Hematopoietic multipotent progenitor cell treated with erythropoietin and hydrocortisone succinate and interleukin-3 and kit ligand, for 15 days (in vitro differentiated cells): ENCODE results near the gene IL9.

ENCODE experiments used
- DNase-seq: peaks from one replicate; pipeline ENCODE4 v3.0.0-alpha.2; 2015; ENCODE audit warnings: low spot score

IL9 gene

DNA sequence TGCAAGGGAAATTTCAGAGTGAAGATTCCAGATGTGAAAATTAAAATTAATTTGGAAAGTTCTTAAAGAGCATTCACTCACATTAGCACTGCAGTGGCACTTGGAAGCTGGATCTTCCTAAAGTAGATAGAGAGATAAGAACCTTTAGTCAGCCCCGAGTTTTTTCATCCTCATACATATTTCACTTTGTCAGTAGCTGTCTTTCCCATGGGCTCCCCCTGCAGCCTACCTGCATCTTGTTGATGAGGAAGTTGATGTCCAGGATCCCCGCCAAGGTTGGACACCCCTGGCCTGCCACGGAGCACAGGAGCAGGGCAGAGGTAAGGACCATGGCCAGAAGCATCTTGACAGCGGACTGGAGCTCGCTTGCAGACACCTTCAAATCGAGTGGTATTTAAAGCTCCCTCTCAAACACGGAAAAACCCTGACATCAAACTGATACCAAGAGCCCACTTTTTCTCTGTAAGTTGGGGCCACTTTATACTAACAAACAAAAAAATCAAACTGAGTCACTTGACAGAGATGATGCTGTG lies at the start of gene IL9:
Gene IL9, minus strand, starts transcription at position 368 of the 533 bp plus-strand sequence. Its CDS starts 25 bp downstream, at position 343.
- no peak for DNase-seq

DNA sequence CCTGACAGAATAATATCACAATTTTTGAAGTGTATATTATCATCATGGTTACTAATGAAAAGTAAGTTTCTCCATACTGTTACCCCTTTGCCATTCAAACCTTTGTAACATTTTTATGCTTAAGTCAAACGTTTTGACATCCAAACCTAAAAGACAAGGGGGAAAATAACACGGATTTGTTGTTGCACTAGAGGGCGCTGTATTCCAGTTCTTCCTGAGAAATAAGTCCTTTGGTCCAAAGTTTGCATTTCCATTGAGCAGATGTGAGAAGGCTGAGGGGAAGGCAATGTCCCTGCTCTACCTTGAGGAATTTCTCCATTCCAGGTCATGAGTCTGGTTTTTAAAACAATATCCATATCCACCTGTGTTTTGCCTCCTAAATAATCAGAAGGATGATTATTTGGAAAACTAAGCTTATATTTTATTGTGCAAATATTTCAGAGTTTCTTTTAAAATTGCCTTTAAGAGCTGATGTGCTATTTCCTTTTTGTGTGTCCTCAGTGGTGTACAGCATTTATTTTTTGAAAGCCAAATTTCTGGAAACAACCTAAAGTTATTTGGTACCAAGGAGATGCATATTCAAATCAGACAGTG lies 49.4 kb upstream of the IL9 start:
- peak; percentile 48 for DNase-seq

DNA sequence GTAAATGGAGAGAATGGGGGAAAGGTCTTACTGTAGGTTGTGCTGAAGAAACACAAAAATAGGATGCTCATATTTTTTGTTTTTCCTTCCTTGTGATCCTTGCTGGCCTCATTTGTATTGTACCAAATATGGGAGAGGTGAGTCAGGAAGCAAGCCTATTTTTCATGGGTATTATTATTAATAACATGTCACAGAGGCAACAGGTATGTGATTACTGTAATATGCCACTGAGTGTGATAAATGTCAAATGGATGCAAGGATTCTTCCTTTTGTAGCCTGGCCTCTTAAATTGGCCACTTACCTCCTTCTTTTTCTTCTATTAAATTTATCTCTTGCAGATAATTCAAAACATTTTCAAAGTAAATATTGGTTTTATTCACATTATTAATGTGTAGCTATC lies 48.9 kb upstream of the IL9 start:
- no peak for DNase-seq

GRCh38 chr5:135942202-135942771 lies 46.6 kb upstream of the IL9 start:
- DNase-seq = no peak

- DNase-seq = no peak
Observed at GRCh38 chr5:135941711-135942110, 46.1 kb upstream of the IL9 start.

- no peak for DNase-seq
Observed at GRCh38 chr5:135937245-135937911, 41.7 kb upstream of the IL9 start.

- no peak for DNase-seq
Observed at GRCh38 chr5:135934939-135935338, 39.3 kb upstream of the IL9 start.

DNA sequence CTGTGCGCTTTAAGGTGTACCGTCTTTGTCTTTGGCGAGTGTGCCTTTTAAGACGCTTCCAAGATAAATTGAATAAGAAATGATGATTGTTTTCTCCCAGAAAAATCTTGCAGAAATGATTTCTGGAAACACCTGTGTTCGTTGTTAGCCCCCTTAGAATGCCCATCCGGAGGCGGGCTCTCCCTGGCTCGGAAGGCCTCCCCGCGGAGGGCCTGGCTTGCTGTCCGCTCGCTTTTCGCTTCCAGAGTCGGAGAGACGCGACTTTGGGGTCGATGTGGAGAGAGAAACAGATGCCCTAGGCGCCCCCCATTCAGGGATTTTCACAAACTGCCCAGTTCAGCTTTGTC lies 35.3 kb upstream of the IL9 start:
- no peak for DNase-seq

DNA sequence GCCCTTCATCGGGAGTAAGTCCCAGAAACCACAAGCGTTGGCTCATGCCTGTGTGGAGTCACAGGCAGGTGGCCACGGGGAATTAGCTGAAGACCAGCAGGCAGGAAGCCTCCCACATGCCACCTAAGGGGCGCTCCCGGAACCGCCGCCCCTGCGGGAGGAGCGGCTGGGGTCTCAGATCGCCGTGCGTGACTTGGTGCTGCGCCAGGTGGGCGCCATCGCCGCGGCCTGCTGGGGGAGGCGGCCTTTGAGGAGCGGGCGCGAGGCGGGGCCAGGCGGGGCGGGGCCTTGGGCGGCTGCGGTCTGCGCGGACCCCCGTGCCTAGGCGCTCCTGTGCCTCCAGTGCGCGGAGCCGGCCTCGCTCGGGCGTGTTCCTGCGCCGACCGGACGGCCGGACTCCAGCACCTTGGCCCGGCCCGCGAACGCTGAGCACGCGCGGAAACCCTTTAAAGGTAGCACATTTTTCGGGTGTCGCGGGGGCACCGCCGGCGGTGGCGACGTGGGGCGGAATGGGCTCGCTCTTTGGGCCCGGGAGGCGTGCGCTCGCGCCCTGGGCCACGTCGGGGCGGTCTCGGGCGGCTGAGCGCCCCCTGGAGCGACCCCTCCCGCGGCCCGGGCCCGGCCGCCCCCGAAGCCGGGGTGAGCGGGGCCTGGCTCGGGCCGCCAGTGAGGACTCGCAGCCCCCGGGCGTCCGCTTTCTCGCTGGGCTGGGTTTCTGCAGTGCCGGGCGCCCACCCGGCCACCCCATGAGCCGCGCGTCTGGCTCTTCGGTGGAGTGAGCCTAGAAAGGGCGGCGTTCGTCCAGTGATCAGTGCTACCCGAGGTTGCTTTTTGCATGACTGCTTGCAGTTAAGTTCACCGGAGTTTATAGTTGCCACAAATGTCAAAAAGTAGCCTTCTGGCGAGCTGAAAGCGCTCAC lies 34.6 kb upstream of the IL9 start:
- no peak for DNase-seq

GRCh38 chr5:135921388-135921787 lies 25.7 kb upstream of the IL9 start:
- no peak for DNase-seq

- DNase-seq = no peak
Observed at GRCh38 chr5:135920199-135920598, 24.6 kb upstream of the IL9 start.

DNA sequence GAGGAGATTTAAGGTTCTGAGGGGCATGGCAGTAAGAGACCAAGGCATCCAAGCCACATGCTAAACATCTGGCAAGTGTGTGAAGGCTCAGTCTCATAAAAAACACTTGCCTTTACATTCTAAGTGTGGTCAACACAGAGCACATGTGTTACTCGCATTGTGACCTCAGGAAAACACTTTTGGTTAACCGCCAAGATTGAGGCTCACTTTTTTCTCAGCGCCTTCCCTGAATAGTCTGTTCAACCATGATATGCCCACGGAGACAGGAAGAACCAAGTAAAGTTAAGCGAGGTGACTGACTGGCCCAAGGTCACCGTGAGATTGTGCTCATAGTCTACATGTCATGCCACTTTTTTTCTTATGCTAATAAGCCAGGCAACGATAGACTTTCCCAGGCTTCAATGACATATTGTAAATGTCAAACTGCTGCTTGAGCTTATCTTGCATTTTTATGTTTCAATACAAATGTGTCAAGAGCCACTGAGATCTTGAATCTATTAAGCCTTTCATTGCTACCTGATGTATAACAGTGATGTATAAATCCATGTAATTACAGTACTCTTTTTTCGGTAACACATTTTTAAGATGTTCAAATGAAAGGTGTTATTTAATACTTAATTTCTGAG lies 21.1 kb upstream of the IL9 start:
- no peak for DNase-seq

DNA sequence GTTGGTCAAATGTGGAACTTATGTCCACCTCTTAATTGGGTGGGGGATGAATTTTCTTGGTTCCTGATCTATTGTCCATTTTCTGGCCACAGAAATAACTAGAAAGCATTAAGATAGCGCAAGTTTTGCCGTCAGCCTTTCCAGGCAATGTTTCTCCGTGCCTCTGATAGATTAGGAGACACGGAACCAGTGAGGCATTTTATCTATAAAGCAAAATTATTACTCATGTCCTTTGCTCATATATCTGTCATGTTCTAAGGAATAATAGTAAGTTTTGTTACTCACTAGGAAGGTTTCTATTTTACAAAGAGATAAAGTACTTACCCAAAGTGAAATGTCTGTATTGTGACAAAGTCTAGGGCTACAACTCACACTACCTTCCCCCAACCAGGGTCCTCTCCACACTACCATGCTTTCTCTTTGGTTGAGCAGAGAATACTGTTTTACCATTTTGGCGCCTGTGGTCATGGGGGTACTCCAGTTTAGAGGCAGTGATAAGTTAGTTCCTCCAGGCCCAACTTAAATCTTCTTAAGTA lies 19.9 kb upstream of the IL9 start:
- DNase-seq = no peak

GRCh38 chr5:135913713-135914626 lies 18.3 kb upstream of the IL9 start:
- DNase-seq = no peak

- DNase-seq = no peak
Observed at GRCh38 chr5:135905144-135905543, 9.5 kb upstream of the IL9 start.

DNA sequence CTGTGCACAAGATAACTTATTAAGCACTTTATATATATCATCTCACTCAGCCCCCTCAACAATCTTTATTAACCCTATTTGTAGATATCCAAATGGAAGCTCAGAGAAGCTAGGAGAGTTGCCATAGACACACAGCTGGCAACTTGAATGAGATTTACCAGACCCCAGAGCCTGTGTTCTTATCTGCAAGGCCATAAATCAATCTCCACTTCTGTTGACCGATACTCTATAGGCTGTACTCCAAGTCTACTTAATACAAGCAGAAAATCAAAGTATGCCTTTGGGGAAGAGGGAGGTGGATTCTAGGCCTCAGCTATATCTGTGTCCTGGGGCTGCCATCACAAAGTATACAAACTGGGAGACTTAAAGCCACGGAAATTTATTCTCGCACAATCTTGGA lies 6.0 kb upstream of the IL9 start:
- DNase-seq = no peak

DNA sequence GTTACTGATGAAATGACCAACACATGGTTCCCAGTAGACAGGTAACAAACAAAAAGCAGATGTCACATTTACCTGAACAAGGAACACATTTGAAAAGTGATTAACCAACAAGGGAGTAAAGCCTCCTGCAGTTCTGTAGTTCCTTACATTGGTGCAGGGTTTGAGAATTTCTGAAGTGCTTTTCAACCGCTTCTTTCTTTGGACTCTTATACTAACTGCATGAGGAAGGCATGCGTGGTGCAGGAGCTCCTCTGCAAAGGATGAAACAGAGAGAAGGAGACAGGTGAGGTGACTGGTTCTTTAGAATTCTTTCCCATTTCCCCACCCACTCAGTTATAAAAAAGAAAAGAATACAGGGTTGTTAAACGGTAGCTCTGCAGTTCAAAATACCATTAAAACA lies 4.6 kb upstream of the IL9 start:
- DNase-seq = no peak

GRCh38 chr5:135898651-135899050 lies 3.0 kb upstream of the IL9 start:
- no peak for DNase-seq

DNA sequence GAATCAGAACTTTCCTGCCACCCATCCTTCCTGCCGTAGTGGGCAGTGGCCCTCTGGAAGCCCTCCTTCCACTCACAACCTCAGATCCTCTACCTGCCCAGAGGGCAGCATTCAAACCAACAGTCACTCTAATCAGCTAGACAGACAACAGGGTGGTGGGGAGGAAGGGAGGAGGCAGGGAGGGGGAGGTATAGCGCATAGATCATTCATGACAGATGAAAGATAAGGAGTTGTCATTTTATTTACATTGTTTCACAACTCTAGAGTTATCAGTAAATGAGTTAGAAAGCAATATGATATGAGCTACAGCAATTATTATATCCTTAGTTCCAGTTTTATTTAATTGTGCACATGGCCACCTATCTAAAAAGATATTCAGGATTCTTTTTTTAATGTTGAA lies 852 bp downstream of the IL9 start:
- DNase-seq = no peak

GRCh38 chr5:135894276-135894675 lies 1.4 kb downstream of the IL9 start:
- no peak for DNase-seq

DNA sequence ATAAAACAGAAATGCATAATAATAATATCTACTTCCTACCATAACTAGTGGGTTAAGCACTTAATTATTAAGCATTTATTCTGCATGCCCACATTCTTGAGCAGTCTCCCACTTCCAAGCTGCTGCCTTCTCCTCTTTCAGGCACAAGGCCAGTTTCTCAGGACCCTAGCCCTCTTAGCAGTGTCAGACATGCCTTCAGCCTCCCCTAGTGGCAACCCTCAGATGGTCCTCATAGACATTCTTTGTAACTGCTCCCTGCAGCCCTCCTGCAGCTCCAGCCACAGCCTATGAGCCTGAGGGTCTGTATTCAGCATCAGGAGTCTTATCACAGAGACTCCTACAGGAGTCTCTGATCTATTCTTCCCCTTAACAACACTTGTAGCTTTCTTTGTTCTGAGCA lies 3.9 kb downstream of the IL9 start:
- DNase-seq = no peak
